ENCODE results near the gene MGST3.

Gene MGST3

DNA sequence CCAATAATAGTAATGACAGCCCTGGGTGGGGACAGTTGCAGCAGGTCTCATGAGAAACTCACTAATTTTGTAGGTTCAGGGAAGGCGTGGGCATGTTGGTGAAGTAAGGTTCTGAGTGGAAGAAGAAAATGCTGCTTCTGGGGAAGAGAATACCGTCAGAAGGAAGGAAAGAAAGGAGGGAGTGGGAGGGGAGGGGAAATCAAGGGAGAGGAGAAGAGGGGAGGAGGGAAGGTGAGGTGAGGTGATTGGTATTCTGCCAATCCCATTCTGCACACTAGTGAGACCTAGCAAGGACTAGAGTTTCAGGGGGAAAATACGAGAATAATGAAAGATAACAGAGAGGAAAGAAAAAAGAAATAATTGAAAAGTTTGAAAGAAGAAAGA, 32.4 kb upstream of the MGST3 start:
- no peaks in the 10 kb centered on the region for H3K9me3 ChIP-seq (ENCODE audit: control insufficient read depth, low read length)
- H3K79me1 ChIP-seq (replicated peaks; ENCODE audit: low read length, poor library complexity, severe bottlenecking), result no peaks in the 10 kb centered on the region
- no peak overlapping the region for H2BK120ac ChIP-seq (ENCODE audit: low read depth, low read length)
- H3K14ac ChIP-seq (ENCODE audit: low read length in 2 of 2), result no peak overlapping the region
- no peaks in the 10 kb centered on the region for H3K36me3 ChIP-seq (ENCODE audit: control insufficient read depth in 1 of 2, insufficient read depth in 2 of 2, low read depth in 1 of 2, low read length in 2 of 2)
- peak overlapping the region; percentile 62 to 84 for H3K4me3 ChIP-seq (ENCODE audit: insufficient read depth in 1 of 2, low read depth in 1 of 2, low read length in 2 of 2)
- H3K4ac ChIP-seq (ENCODE audit: low read depth in 1 of 2, low read length in 2 of 2), result no peak overlapping the region
- H4K8ac ChIP-seq (ENCODE audit: low read length), result peak overlapping the region; percentile 85
- DNase-seq, result no peak
- no peak overlapping the region for H2AK5ac ChIP-seq (ENCODE audit: low read length, severe bottlenecking)
- peak overlapping the region; percentile 95 for H3K4me2 ChIP-seq (ENCODE audit: low read length, poor library complexity, severe bottlenecking)
- no peak overlapping the region for H2BK5ac ChIP-seq (ENCODE audit: low read depth, low read length, poor library complexity, severe bottlenecking)
- H4K91ac ChIP-seq (ENCODE audit: low read length), result no peak overlapping the region
- peak overlapping the region; percentile 82 for H2BK15ac ChIP-seq (ENCODE audit: low read depth, poor library complexity, severe bottlenecking)
- peak overlapping the region; percentile 90 for H3K9ac ChIP-seq (ENCODE audit: low read length)
- peaks cover 14 to 16% of the 10 kb centered on the region in 2 experiments for H3K27me3 ChIP-seq (ENCODE audit: control insufficient read depth in 1 of 2, insufficient read depth in 1 of 2, low read length in 2 of 2)
- peak overlapping the region; percentile 75 for H2AFZ ChIP-seq (ENCODE audit: low read depth, low read length)
- no peaks in the 10 kb centered on the region for H3K4me1 ChIP-seq (ENCODE audit: control insufficient read depth, insufficient read depth, low read depth, low read length)
- no peak overlapping the region for H3K23ac ChIP-seq (ENCODE audit: low read length in 2 of 2)
- H2BK12ac ChIP-seq (ENCODE audit: low read length in 2 of 2), result peak overlapping the region in 1 of 2 experiments; percentile 75
- H3K18ac ChIP-seq (ENCODE audit: low read depth in 1 of 2, low read length in 2 of 2), result peak overlapping the region in 1 of 2 experiments; percentile 77
- 36% methylated on average over 3 of the region's 3 CpGs for WGBS
- no peak overlapping the region for H3K27ac ChIP-seq (ENCODE audit: low read length, poor library complexity, severe bottlenecking)

DNA sequence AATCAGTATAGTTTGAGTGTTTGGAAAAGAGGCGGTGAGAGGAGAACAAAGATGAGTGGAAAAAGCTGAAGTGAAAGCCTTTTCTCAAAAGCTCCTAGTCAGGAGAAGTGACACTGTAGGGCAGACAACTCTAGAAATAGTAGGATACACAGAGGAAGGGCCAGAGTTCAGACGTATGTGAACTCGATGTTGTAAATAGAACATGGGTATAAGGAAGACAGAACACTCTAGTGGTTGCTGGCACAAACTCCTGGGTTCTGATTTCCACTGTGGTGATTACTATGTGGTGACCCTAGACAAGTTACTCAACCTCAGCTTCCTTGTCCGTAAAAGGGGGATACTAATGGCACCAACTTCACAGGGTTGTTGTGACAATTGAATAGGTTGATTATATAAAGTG, 30.2 kb upstream of the MGST3 start:
- Histone ChIP-seq H2BK12ac (ENCODE audit: low read length in 2 of 2) (no peak overlapping the region), H3K79me1 (replicated peaks; ENCODE audit: low read length, poor library complexity, severe bottlenecking) (no peaks in the 10 kb centered on the region), H3K4me3 (ENCODE audit: insufficient read depth in 1 of 2, low read depth in 1 of 2, low read length in 2 of 2) (no peak overlapping the region), H3K14ac (ENCODE audit: low read length in 2 of 2) (no peak overlapping the region), H3K18ac (ENCODE audit: low read depth in 1 of 2, low read length in 2 of 2) (no peak overlapping the region), H2AFZ (ENCODE audit: low read depth, low read length) (no peak overlapping the region), H3K9me3 (ENCODE audit: control insufficient read depth, low read length) (no peaks in the 10 kb centered on the region), H4K8ac (ENCODE audit: low read length) (no peak overlapping the region), H3K23ac (ENCODE audit: low read length in 2 of 2) (no peak overlapping the region), H3K27ac (ENCODE audit: low read length, poor library complexity, severe bottlenecking) (no peak overlapping the region), H2BK5ac (ENCODE audit: low read depth, low read length, poor library complexity, severe bottlenecking) (no peak overlapping the region), H4K91ac (ENCODE audit: low read length) (no peak overlapping the region), H2BK120ac (ENCODE audit: low read depth, low read length) (no peak overlapping the region), H3K36me3 (ENCODE audit: control insufficient read depth in 1 of 2, insufficient read depth in 2 of 2, low read depth in 1 of 2, low read length in 2 of 2) (no peaks in the 10 kb centered on the region), H2BK15ac (ENCODE audit: low read depth, poor library complexity, severe bottlenecking) (no peak overlapping the region), H3K4me2 (ENCODE audit: low read length, poor library complexity, severe bottlenecking) (no peak overlapping the region), H3K27me3 (ENCODE audit: control insufficient read depth in 1 of 2, insufficient read depth in 1 of 2, low read length in 2 of 2) (peaks cover 0 to 4% of the 10 kb centered on the region in 2 experiments), H3K4ac (ENCODE audit: low read depth in 1 of 2, low read length in 2 of 2) (no peak overlapping the region), H3K4me1 (ENCODE audit: control insufficient read depth, insufficient read depth, low read depth, low read length) (no peaks in the 10 kb centered on the region), H3K9ac (ENCODE audit: low read length) (peak overlapping the region; percentile 4), H2AK5ac (ENCODE audit: low read length, severe bottlenecking) (no peak overlapping the region)
- WGBS, result 82% methylated on average over 3 of the region's 4 CpGs
- no peak for DNase-seq

DNA sequence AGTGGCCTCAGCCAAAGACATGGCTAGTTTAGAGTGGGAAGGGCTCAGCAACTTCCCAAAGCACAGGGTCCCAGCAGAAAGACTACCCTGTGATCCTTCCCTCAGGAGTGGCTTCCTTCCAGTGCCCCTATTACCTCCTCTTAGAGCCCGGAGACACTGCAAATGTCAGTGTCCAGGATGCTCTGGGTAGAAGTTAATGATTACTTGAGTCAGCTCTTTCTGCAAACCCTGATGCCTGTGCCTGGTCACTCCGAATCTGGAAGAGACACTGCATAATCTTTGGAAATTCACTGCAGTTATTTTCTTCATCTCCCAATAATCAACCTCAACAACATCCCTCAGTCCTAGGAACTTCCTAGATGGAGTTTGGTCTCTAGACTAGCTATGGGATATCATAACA, 27.2 kb upstream of the MGST3 start:
- Histone ChIP-seq H3K4me3 (ENCODE audit: insufficient read depth in 1 of 2, low read depth in 1 of 2, low read length in 2 of 2) (no peak overlapping the region), H2BK12ac (ENCODE audit: low read length in 2 of 2) (no peak overlapping the region), H3K36me3 (ENCODE audit: control insufficient read depth in 1 of 2, insufficient read depth in 2 of 2, low read depth in 1 of 2, low read length in 2 of 2) (no peaks in the 10 kb centered on the region), H2AK5ac (ENCODE audit: low read length, severe bottlenecking) (no peak overlapping the region), H3K14ac (ENCODE audit: low read length in 2 of 2) (no peak overlapping the region), H3K27ac (ENCODE audit: low read length, poor library complexity, severe bottlenecking) (no peak overlapping the region), H3K4me1 (ENCODE audit: control insufficient read depth, insufficient read depth, low read depth, low read length) (no peaks in the 10 kb centered on the region), H3K23ac (ENCODE audit: low read length in 2 of 2) (no peak overlapping the region), H4K8ac (ENCODE audit: low read length) (no peak overlapping the region), H3K4ac (ENCODE audit: low read depth in 1 of 2, low read length in 2 of 2) (no peak overlapping the region), H2BK15ac (ENCODE audit: low read depth, poor library complexity, severe bottlenecking) (no peak overlapping the region), H2AFZ (ENCODE audit: low read depth, low read length) (no peak overlapping the region), H2BK5ac (ENCODE audit: low read depth, low read length, poor library complexity, severe bottlenecking) (no peak overlapping the region), H4K91ac (ENCODE audit: low read length) (no peak overlapping the region), H2BK120ac (ENCODE audit: low read depth, low read length) (no peak overlapping the region), H3K4me2 (ENCODE audit: low read length, poor library complexity, severe bottlenecking) (no peak overlapping the region), H3K9me3 (ENCODE audit: control insufficient read depth, low read length) (no peaks in the 10 kb centered on the region), H3K27me3 (ENCODE audit: control insufficient read depth in 1 of 2, insufficient read depth in 1 of 2, low read length in 2 of 2) (peaks cover 0 to 4% of the 10 kb centered on the region in 2 experiments), H3K9ac (ENCODE audit: low read length) (no peak overlapping the region), H3K79me1 (replicated peaks; ENCODE audit: low read length, poor library complexity, severe bottlenecking) (no peaks in the 10 kb centered on the region), H3K18ac (ENCODE audit: low read depth in 1 of 2, low read length in 2 of 2) (no peak overlapping the region)
- no peak for DNase-seq
- 47% methylated on average over 2 of the region's 2 CpGs for WGBS

DNA sequence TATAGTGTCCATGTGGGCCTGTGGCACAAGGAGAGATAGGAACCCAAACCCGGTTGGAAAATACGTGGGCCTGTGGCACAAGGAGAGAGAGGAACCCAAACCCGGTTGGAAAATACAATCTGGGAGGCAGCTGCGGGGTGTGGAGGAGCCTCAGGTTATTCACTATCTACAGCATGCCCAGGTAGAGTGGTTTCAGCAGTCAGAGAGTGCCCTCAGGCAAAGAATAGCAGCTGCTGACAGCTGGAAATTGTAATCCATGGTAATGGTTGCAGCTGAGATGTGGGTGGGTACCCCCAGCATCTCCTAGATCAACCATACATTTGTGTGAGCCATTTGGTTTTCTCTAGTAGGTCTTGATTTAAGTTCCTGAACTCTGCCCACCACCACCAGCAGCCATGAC, 25.8 kb upstream of the MGST3 start:
- Histone ChIP-seq H3K36me3 (ENCODE audit: control insufficient read depth in 1 of 2, insufficient read depth in 2 of 2, low read depth in 1 of 2, low read length in 2 of 2) (no peaks in the 10 kb centered on the region), H3K4me2 (ENCODE audit: low read length, poor library complexity, severe bottlenecking) (no peak overlapping the region), H2AK5ac (ENCODE audit: low read length, severe bottlenecking) (no peak overlapping the region), H3K9me3 (ENCODE audit: control insufficient read depth, low read length) (no peaks in the 10 kb centered on the region), H2BK5ac (ENCODE audit: low read depth, low read length, poor library complexity, severe bottlenecking) (no peak overlapping the region), H3K23ac (ENCODE audit: low read length in 2 of 2) (no peak overlapping the region), H2BK12ac (ENCODE audit: low read length in 2 of 2) (no peak overlapping the region), H3K27me3 (ENCODE audit: control insufficient read depth in 1 of 2, insufficient read depth in 1 of 2, low read length in 2 of 2) (peaks cover 0 to 5% of the 10 kb centered on the region in 2 experiments), H3K4ac (ENCODE audit: low read depth in 1 of 2, low read length in 2 of 2) (no peak overlapping the region), H2BK120ac (ENCODE audit: low read depth, low read length) (no peak overlapping the region), H3K14ac (ENCODE audit: low read length in 2 of 2) (no peak overlapping the region), H3K4me1 (ENCODE audit: control insufficient read depth, insufficient read depth, low read depth, low read length) (no peaks in the 10 kb centered on the region), H3K9ac (ENCODE audit: low read length) (no peak overlapping the region), H3K79me1 (replicated peaks; ENCODE audit: low read length, poor library complexity, severe bottlenecking) (no peaks in the 10 kb centered on the region), H2AFZ (ENCODE audit: low read depth, low read length) (no peak overlapping the region), H3K27ac (ENCODE audit: low read length, poor library complexity, severe bottlenecking) (no peak overlapping the region), H2BK15ac (ENCODE audit: low read depth, poor library complexity, severe bottlenecking) (no peak overlapping the region), H3K18ac (ENCODE audit: low read depth in 1 of 2, low read length in 2 of 2) (no peak overlapping the region), H4K8ac (ENCODE audit: low read length) (no peak overlapping the region), H4K91ac (ENCODE audit: low read length) (no peak overlapping the region), H3K4me3 (ENCODE audit: insufficient read depth in 1 of 2, low read depth in 1 of 2, low read length in 2 of 2) (no peak overlapping the region)
- DNase-seq, result no peak
- WGBS, result 93% methylated on average over 4 of the region's 4 CpGs
